H9 (cell line): ENCODE data around the gene SUFU. TPM values are rescaled to one million over a fixed set of nuclear protein-coding genes. Genes with fewer than 3 reads are reported as not detected.

Source experiments
- DNase-seq: peaks from one replicate; pipeline ENCODE4 v3.0.0-alpha.2; 2017
- H2AFZ ChIP-seq: one replicate; pipeline ENCODE4 v1.6.1; 2013; ENCODE audit warnings: mild to moderate bottlenecking, low read length, control low read depth, moderate library complexity
- H2AK5ac ChIP-seq: 2 replicates; pipeline ENCODE4 v1.6.1; 2013; ENCODE audit warnings: low read length, control low read depth, mixed read lengths; ENCODE audit not compliant: insufficient read length
- H2BK120ac ChIP-seq: one replicate; pipeline ENCODE4 v1.6.1; 2013; ENCODE audit warnings: low read depth, mild to moderate bottlenecking, low read length, control low read depth, inconsistent platforms; ENCODE audit not compliant: poor library complexity, severe bottlenecking
- H2BK12ac ChIP-seq: 2 replicates; pipeline ENCODE4 v1.6.1; 2013; ENCODE audit warnings: low read length, control low read depth, mixed read lengths, low read depth; ENCODE audit not compliant: insufficient read length
- H2BK15ac ChIP-seq: 2 replicates; pipeline ENCODE4 v1.6.1; 2013; ENCODE audit warnings: low read depth, low read length, control low read depth
- H2BK20ac ChIP-seq: one replicate; pipeline ENCODE4 v1.6.1; 2013; ENCODE audit warnings: low read depth, mild to moderate bottlenecking, low read length, control low read depth, inconsistent platforms; ENCODE audit not compliant: poor library complexity, severe bottlenecking
- H2BK5ac ChIP-seq: 2 replicates; pipeline ENCODE4 v1.6.1; 2013; ENCODE audit warnings: low read length, control low read depth, mixed read lengths; ENCODE audit not compliant: insufficient read length
- H3K14ac ChIP-seq: 2 replicates; pipeline ENCODE4 v1.6.1; 2013; ENCODE audit warnings: low read length, control low read depth; ENCODE audit not compliant: insufficient read depth
- H3K18ac ChIP-seq: 2 replicates; pipeline ENCODE4 v1.6.1; 2013; ENCODE audit warnings: low read depth, mild to moderate bottlenecking, mixed read lengths, low read length, control low read depth; ENCODE audit not compliant: insufficient read length
- H3K23ac ChIP-seq: 2 replicates; pipeline ENCODE4 v1.6.1; 2013; ENCODE audit warnings: low read length, control low read depth, mixed read lengths, low read depth; ENCODE audit not compliant: insufficient read length
- H3K23me2 ChIP-seq: 2 replicates; pipeline ENCODE4 v1.6.1; 2013; ENCODE audit warnings: low read depth, mild to moderate bottlenecking, mixed read lengths, low read length, control low read depth; ENCODE audit not compliant: insufficient read length, poor library complexity, severe bottlenecking
- H3K27ac ChIP-seq: 2 replicates; pipeline ENCODE4 v1.5.1; 2013; ENCODE audit warnings: low read length, control low read depth, mixed read lengths, low read depth; ENCODE audit not compliant: insufficient read length
- H3K27me3 ChIP-seq: 2 replicates; pipeline ENCODE4 v1.6.1; 2013; ENCODE audit warnings: low read length, control low read depth, inconsistent platforms; ENCODE audit not compliant: insufficient read depth
- H3K4ac ChIP-seq: 2 replicates; pipeline ENCODE4 v1.6.1; 2013; ENCODE audit warnings: low read depth, mild to moderate bottlenecking, control low read depth, inconsistent platforms, low read length, moderate library complexity
- H3K4me1 ChIP-seq: 2 replicates; pipeline ENCODE4 v1.6.1; 2013; ENCODE audit warnings: low read length, control low read depth, inconsistent platforms; ENCODE audit not compliant: insufficient read depth
- H3K4me2 ChIP-seq: 2 replicates; pipeline ENCODE4 v1.6.1; 2013; ENCODE audit warnings: low read length, control low read depth, mixed read lengths; ENCODE audit not compliant: insufficient read length, insufficient read depth
- H3K56ac ChIP-seq: 2 replicates; pipeline ENCODE4 v1.6.1; 2013; ENCODE audit warnings: low read depth, mild to moderate bottlenecking, mixed read lengths, low read length, control low read depth; ENCODE audit not compliant: insufficient read length
- H3K79me1 ChIP-seq: 2 replicates; pipeline ENCODE4 v1.6.1; 2013; ENCODE audit warnings: low read depth, mild to moderate bottlenecking, moderate library complexity, low read length, control low read depth, inconsistent platforms; ENCODE audit not compliant: insufficient read depth, poor library complexity, severe bottlenecking
- H3K79me2 ChIP-seq: 2 replicates; pipeline ENCODE4 v1.6.1; 2013; ENCODE audit warnings: low read length, control low read depth, inconsistent platforms; ENCODE audit not compliant: insufficient read depth
- H3K9ac ChIP-seq: 2 replicates; pipeline ENCODE4 v1.6.1; 2013; ENCODE audit warnings: low read length, control low read depth, mixed read lengths; ENCODE audit not compliant: insufficient read length; ENCODE audit errors: extremely low read depth
- H3K9me3 ChIP-seq: one replicate; pipeline ENCODE4 v1.6.1; 2013; ENCODE audit warnings: low read depth, low read length, inconsistent platforms; ENCODE audit not compliant: control insufficient read depth
- H3T11ph ChIP-seq: one replicate; pipeline ENCODE4 v1.6.1; 2013; ENCODE audit warnings: mild to moderate bottlenecking, low read length, control low read depth, inconsistent platforms
- H4K20me1 ChIP-seq: one replicate; pipeline ENCODE4 v1.6.1; 2013; ENCODE audit not compliant: control insufficient read depth, insufficient read length, insufficient read depth
- H4K5ac ChIP-seq: 2 replicates; pipeline ENCODE4 v1.6.1; 2013; ENCODE audit warnings: low read depth, mild to moderate bottlenecking, mixed read lengths, low read length, control low read depth; ENCODE audit not compliant: insufficient read length
- H4K8ac ChIP-seq: replicated peaks from 2 replicates; pipeline ENCODE4 v1.6.1; 2013; ENCODE audit warnings: low read length, control low read depth, mixed read lengths, low read depth; ENCODE audit not compliant: insufficient read length
- H4K91ac ChIP-seq: 2 replicates; pipeline ENCODE4 v1.6.1; 2013; ENCODE audit warnings: low read depth, mild to moderate bottlenecking, moderate library complexity, mixed read lengths, low read length, control low read depth; ENCODE audit not compliant: insufficient read length
- H3K27ac Mint-ChIP-seq, 3 experiments: 2 replicates in 2 of 3; 3 replicates in 1 of 3; pipeline ENCODE4 v1.8.0; 2020 to 2021; ENCODE audit warnings: mixed read lengths in 3 of 3, mild to moderate bottlenecking in 1 of 3, moderate library complexity in 1 of 3
- H3K27me3 Mint-ChIP-seq: 2 replicates; pipeline ENCODE4 v1.8.0; 2021; ENCODE audit warnings: low read depth, mild to moderate bottlenecking, moderate library complexity, mixed read lengths
- H3K36me3 Mint-ChIP-seq, 3 experiments: 2 replicates in 2 of 3; 3 replicates in 1 of 3; pipeline ENCODE4 v1.8.0; 2020 to 2021; ENCODE audit warnings: low read depth in 3 of 3, mixed read lengths in 3 of 3; ENCODE audit not compliant: insufficient read depth in 1 of 3
- H3K4me1 Mint-ChIP-seq, 2 experiments: 2 replicates each; pipeline ENCODE4 v1.8.0; 2020; ENCODE audit warnings: mixed read lengths in 2 of 2
- H3K4me3 Mint-ChIP-seq, 2 experiments: 2 replicates in 1 of 2; 3 replicates in 1 of 2; pipeline ENCODE4 v1.8.0; 2020 to 2021; ENCODE audit warnings: mild to moderate bottlenecking in 2 of 2, mixed read lengths in 2 of 2, moderate library complexity in 1 of 2
- H3K9me3 Mint-ChIP-seq, 2 experiments: 2 replicates in 1 of 2; 3 replicates in 1 of 2; pipeline ENCODE4 v1.8.0; 2020; ENCODE audit warnings: mild to moderate bottlenecking in 2 of 2, mixed read lengths in 2 of 2, moderate library complexity in 1 of 2
- whole genome bisulfite sequencing: extraction: QIAGEN DNeasy Blood & Tissue Kit; methylation state at CpG from one replicate; pipeline ENCODE4 v1.1.7; 2013; ENCODE audit warnings: missing lambda C conversion rate, low lambda C conversion rate, mixed read lengths; ENCODE audit not compliant: insufficient read length; ENCODE audit errors: extremely low coverage; 5-methylcytosine and 5-hydroxymethylcytosine counted together
- total RNA-seq: library from RNA; stranded (reverse); gene quantifications from 2 replicates; pipeline ENCODE4 v1.2.1, GENCODE V29; 2021
- TF ChIP-seq, protein P1 (sequence below): fragments of 200-600 bp; sonication (generic); conservative IDR thresholded peaks from 3 replicates; pipeline ENCODE4 v1.8.0; 2021; ENCODE audit warnings: antibody characterized with exemption, mild to moderate bottlenecking

The SUFU gene
- total RNA-seq, 1 experiment from 2014 or later = 9.5 TPM

DNA sequence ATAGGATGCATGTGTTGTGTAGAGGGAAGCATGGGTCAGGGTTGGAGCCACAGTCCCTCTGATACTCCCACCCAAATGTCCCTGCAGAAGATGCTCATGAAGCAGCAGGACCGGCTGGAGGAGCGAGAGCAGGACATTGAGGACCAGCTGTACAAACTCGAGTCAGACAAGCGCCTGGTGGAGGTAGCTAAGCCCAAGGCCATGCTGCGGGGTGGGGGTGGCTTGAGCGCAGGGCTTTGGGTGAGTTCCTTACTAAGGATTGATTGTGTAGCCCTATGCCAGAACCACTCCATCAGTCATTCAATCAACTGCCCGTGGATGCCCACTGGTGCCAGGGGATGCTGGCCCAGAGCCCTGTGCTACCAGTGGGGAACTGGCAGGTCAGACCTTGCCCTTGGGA lies 150.8 kb downstream of the SUFU start:
- H2BK12ac ChIP-seq = no peak overlapping the region
- H3K18ac ChIP-seq = no peak overlapping the region
- no peak overlapping the region for H2BK5ac ChIP-seq
- H4K91ac ChIP-seq = no peak overlapping the region
- no peak overlapping the region for H2BK15ac ChIP-seq
- no peak overlapping the region for H2AK5ac ChIP-seq
- peaks cover 6% of the 10 kb centered on the region for H3K79me1 ChIP-seq
- H3K4me2 ChIP-seq = no peak overlapping the region
- TF ChIP-seq, protein P1, sequence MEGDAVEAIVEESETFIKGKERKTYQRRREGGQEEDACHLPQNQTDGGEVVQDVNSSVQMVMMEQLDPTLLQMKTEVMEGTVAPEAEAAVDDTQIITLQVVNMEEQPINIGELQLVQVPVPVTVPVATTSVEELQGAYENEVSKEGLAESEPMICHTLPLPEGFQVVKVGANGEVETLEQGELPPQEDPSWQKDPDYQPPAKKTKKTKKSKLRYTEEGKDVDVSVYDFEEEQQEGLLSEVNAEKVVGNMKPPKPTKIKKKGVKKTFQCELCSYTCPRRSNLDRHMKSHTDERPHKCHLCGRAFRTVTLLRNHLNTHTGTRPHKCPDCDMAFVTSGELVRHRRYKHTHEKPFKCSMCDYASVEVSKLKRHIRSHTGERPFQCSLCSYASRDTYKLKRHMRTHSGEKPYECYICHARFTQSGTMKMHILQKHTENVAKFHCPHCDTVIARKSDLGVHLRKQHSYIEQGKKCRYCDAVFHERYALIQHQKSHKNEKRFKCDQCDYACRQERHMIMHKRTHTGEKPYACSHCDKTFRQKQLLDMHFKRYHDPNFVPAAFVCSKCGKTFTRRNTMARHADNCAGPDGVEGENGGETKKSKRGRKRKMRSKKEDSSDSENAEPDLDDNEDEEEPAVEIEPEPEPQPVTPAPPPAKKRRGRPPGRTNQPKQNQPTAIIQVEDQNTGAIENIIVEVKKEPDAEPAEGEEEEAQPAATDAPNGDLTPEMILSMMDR = no peak
- H3K4me1 ChIP-seq = peaks cover 1% of the 10 kb centered on the region; the same call in 1 of the 2 replicates
- H2AFZ ChIP-seq = no peak overlapping the region
- no peak overlapping the region for H3T11ph ChIP-seq
- no peak overlapping the region for H4K8ac ChIP-seq
- no peaks in the 10 kb centered on the region for H3K9me3 Mint-ChIP-seq
- no peak overlapping the region for H3K23ac ChIP-seq
- peaks cover 2% of the 10 kb centered on the region; the same call in 1 of the 2 replicates for H3K79me2 ChIP-seq
- H3K27me3 ChIP-seq = no peaks in the 10 kb centered on the region
- peaks cover 20 to 56% (median 49%) of the 10 kb centered on the region in 3 experiments for H3K36me3 Mint-ChIP-seq
- H2BK20ac ChIP-seq = no peak overlapping the region
- H3K27ac Mint-ChIP-seq = peak overlapping the region in 2 of 3 experiments; percentile 34 to 72; a peak in 2 of 7 replicates
- WGBS = no CpG with 5 or more reads among the region's 7 CpGs
- no peak overlapping the region for H3K9ac ChIP-seq
- no peak overlapping the region for H2BK120ac ChIP-seq
- no peak overlapping the region for H3K27ac ChIP-seq
- no peaks in the 10 kb centered on the region for H4K20me1 ChIP-seq
- no peak overlapping the region for H3K4me3 Mint-ChIP-seq
- no peak overlapping the region for H3K14ac ChIP-seq
- DNase-seq = no peak
- no peak overlapping the region for H3K56ac ChIP-seq
- no peak overlapping the region for H3K4ac ChIP-seq
- H3K23me2 ChIP-seq = no peaks in the 10 kb centered on the region
- H3K9me3 ChIP-seq = no peaks in the 10 kb centered on the region
- no peaks in the 10 kb centered on the region for H3K27me3 Mint-ChIP-seq
- no peak overlapping the region for H4K5ac ChIP-seq
- peaks cover 27 to 45% of the 10 kb centered on the region in 2 experiments for H3K4me1 Mint-ChIP-seq
